ENCODE data around the gene THOC6. TPM values are rescaled to one million over a fixed set of nuclear protein-coding genes. Genes with fewer than 3 reads are reported as not detected.
A peak's percentile ranks its signal among the peaks of the same experiment; 100 is the strongest.

THOC6 gene
- total and polyA plus RNA-seq, 9 of the 15 experiments (the other 6 are each of a cell fraction or from before 2014, with no cell fraction given): 2.5 to 65.4 (median 42.3) TPM

- peak overlapping the region; percentile 23; the same call in 1 of the 2 replicates for H3K4me3 ChIP-seq
- H3K4me1 ChIP-seq (replicated peaks in 1 of 2; ENCODE audit: control insufficient read depth in 2 of 2, insufficient read depth in 2 of 2, low read length in 2 of 2): peaks cover 15 to 62% of the 10 kb centered on the region in 2 experiments
- peak; percentile 29 for FAIRE-seq
- in situ Hi-C loops (cut with MboI) (no loop called here), intact Hi-C loops (cut with micrococcal nuclease) (loop anchor here (10.0 kb wide), 1 partner anchor 65 kb away; the partner anchor contains the start of genes KREMEN2 and PAQR4)
- DNase-seq (ENCODE audit: extremely low read depth in 1 of 4, low spot score in 3 of 4): peak; percentile 59 to 80 (median 62)
- H3K27me3 ChIP-seq (ENCODE audit: control insufficient read depth in 2 of 2, insufficient read depth in 2 of 2, low read length in 2 of 2): peaks cover 20 to 51% of the 10 kb centered on the region in 2 experiments; a peak in 4 of 5 replicates
- peak overlapping the region; percentile 40 to 89; a peak in 3 of 4 replicates for H3K9ac ChIP-seq (ENCODE audit: insufficient read depth in 1 of 2, low read depth in 2 of 2, low read length in 2 of 2)
- no peaks in the 10 kb centered on the region for H3K9me1 ChIP-seq (ENCODE audit: control insufficient read depth, insufficient read depth, low read length)
- H3K36me3 ChIP-seq (ENCODE audit: control insufficient read depth, insufficient read depth, low read length): peaks cover 24% of the 10 kb centered on the region; the same call in 2 of the 3 replicates
- H3K4me2 ChIP-seq (ENCODE audit: insufficient read depth, low read length): peak overlapping the region; percentile 67
- ATAC-seq: peak; percentile 69
- peak overlapping the region; percentile 71 for H2AFZ ChIP-seq (ENCODE audit: low read depth, low read length)
- no peak overlapping the region for H3K27ac ChIP-seq (ENCODE audit: extremely low read depth, low read depth, low read length)
- no peaks in the 10 kb centered on the region for H3K9me3 ChIP-seq (replicated peaks; ENCODE audit: control insufficient read depth, insufficient read depth, low read depth, low read length)
- 6% methylated on average over 54 of the region's 59 CpGs for WGBS (ENCODE audit: insufficient coverage, low coverage, missing lambda C conversion rate)
- no TSS peak for BruUV-seq (replicated peaks)
- H3K79me2 ChIP-seq (ENCODE audit: control insufficient read depth, insufficient read depth, low read length): peaks cover 5% of the 10 kb centered on the region; the same call in 1 of the 3 replicates
- ChIA-PET CTCF (ENCODE audit: low intra/inter-chr PET ratio) (no interaction called here), POLR2A (interaction anchor here (0.6 to 2.2 kb wide), 6 partner anchors 7 to 120 kb away, joined by 3 to 13 read pairs (median 3); partner anchors contain the start of genes HCFC1R1, THOC6 and TNFRSF12A)
- H4K20me1 ChIP-seq (replicated peaks; ENCODE audit: control insufficient read depth, insufficient read depth, low read length): peaks cover 3% of the 10 kb centered on the region; the same call in 1 of the 2 replicates
- 0 out of 4 replicates have a peak, but pooled peaks of 1 of the 2 experiments have one; percentile 26 for TF ChIP-seq TEAD1 (CRISPR knock-in tag; IDR thresholded peaks at IDR 0.05)
- no peak for TF ChIP-seq ATF7 (IDR thresholded peaks at IDR 0.05)
- no peak for TF ChIP-seq ZBTB12 (CRISPR knock-in tag; IDR thresholded peaks at IDR 0.05)
- TF ChIP-seq PCBP2 (IDR thresholded peaks at IDR 0.05; ENCODE audit: low read depth, low read length, poor library complexity, severe bottlenecking): no peak
- TF ChIP-seq SNAPC5 (CRISPR knock-in tag; IDR thresholded peaks at IDR 0.05): no peak
- no peak for TF ChIP-seq NONO (IDR thresholded peaks at IDR 0.05; ENCODE audit: low read depth in 2 of 2, low read length in 1 of 2)
- TF ChIP-seq MTF1 (CRISPR knock-in tag; IDR thresholded peaks at IDR 0.05; ENCODE audit: borderline replicate concordance): no peak
- TF ChIP-seq PTBP1 (IDR thresholded peaks at IDR 0.05; ENCODE audit: low read depth, low read length): no peak
- TF ChIP-seq SMARCC2 (IDR thresholded peaks at IDR 0.05; ENCODE audit: low read depth): no peak
- no peak for TF ChIP-seq ZBTB43 (CRISPR knock-in tag; IDR thresholded peaks at IDR 0.05)
- TF ChIP-seq CEBPZ (IDR thresholded peaks at IDR 0.05; ENCODE audit: borderline replicate concordance, low read depth, low read length): no peak
- TF ChIP-seq BHLHE40 (IDR thresholded peaks at IDR 0.05; ENCODE audit: low read length): peak; percentile 50
- no peak for TF ChIP-seq ZNF586 (CRISPR knock-in tag; conservative IDR thresholded peaks at IDR 0.05)
- TF ChIP-seq ZNF436 (CRISPR knock-in tag; IDR thresholded peaks at IDR 0.05): no peak
These were observed 5.8 kb downstream of the THOC6 start for GRCh38 chr16:3029491-3030221.

All from K562 (cell line).